NOMO-1 (cell line): ENCODE data around the gene LCE1B.

Experiments
- DNase-seq, 2 experiments: peaks; one replicate each; lab custom pipeline; 2025; ENCODE audit not compliant: unreplicated experiment in 2 of 2; lab: John Stamatoyannopoulos, UW

LCE1B gene

GRCh38 chr1:152811671-152812070 is at the start of gene LCE1B:
LCE1B (plus strand) TSS chr1:152811971; CDS start chr1:152812447, 476 bp downstream.
- no peak for DNase-seq

- no peak for DNase-seq
Measured at GRCh38 chr1:152768847-152769533, 42.8 kb upstream of the LCE1B start.

- DNase-seq: no peak
Measured at GRCh38 chr1:152770411-152770810, 41.4 kb upstream of the LCE1B start.

GRCh38 chr1:152774875-152775274 is 36.9 kb upstream of the LCE1B start, which contains the start of gene LCE1F:
LCE1F (plus strand) TSS chr1:152775140; CDS start chr1:152776372, 1,232 bp downstream.
- no peak for DNase-seq

- no peak for DNase-seq
Measured at GRCh38 chr1:152776361-152776760, 35.4 kb upstream of the LCE1B start.

GRCh38 chr1:152777510-152778137 is 34.1 kb upstream of the LCE1B start:
- DNase-seq: no peak

GRCh38 chr1:152783095-152783494 is 28.7 kb upstream of the LCE1B start:
- no peak for DNase-seq

- DNase-seq: no peak
Measured at GRCh38 chr1:152786077-152786476, 25.7 kb upstream of the LCE1B start, which contains the start of gene LCE1E. LCE1E (plus strand) TSS chr1:152786257; CDS start chr1:152787300, 1,043 bp downstream.

- DNase-seq: no peak
Measured at GRCh38 chr1:152795686-152796085, 16.1 kb upstream of the LCE1B start.

- no peak for DNase-seq
Measured at GRCh38 chr1:152796421-152796820, 15.3 kb upstream of the LCE1B start, which contains the start of gene LCE1D. LCE1D (plus strand) TSS chr1:152796721; CDS start chr1:152797795, 1,074 bp downstream.

GRCh38 chr1:152801333-152801732 is 10.4 kb upstream of the LCE1B start:
- DNase-seq: no peak

GRCh38 chr1:152806576-152806975 is 5.2 kb upstream of the LCE1B start, which contains the start of gene LCE1C:
LCE1C (minus strand) TSS chr1:152806651; CDS start chr1:152805478, 1,173 bp downstream.
- no peak for DNase-seq

GRCh38 chr1:152811050-152811449 is 721 bp upstream of the LCE1B start:
- DNase-seq: no peak

GRCh38 chr1:152817309-152817708 is 5.5 kb downstream of the LCE1B start:
- no peak for DNase-seq

- DNase-seq: no peak
Measured at GRCh38 chr1:152823294-152823693, 11.5 kb downstream of the LCE1B start.

- DNase-seq: no peak
Measured at GRCh38 chr1:152824964-152825363, 13.2 kb downstream of the LCE1B start.

GRCh38 chr1:152827173-152827572 is 15.4 kb downstream of the LCE1B start, which contains the start of gene LCE1A:
LCE1A (plus strand) TSS chr1:152827473; CDS start chr1:152827473, 0 bp downstream.
- DNase-seq: no peak

- DNase-seq: no peak
Measured at GRCh38 chr1:152836870-152837269, 25.1 kb downstream of the LCE1B start.

- no peak for DNase-seq
Measured at GRCh38 chr1:152842556-152842955, 30.8 kb downstream of the LCE1B start, which contains the start of gene LCE6A. LCE6A (plus strand) TSS chr1:152842856; CDS start chr1:152843521, 665 bp downstream.

GRCh38 chr1:152855661-152856060 is 43.9 kb downstream of the LCE1B start:
- DNase-seq: no peak

- no peak for DNase-seq
Measured at GRCh38 chr1:152858062-152858461, 46.3 kb downstream of the LCE1B start.

- DNase-seq: no peak
Measured at GRCh38 chr1:152859696-152860095, 47.9 kb downstream of the LCE1B start, which contains the start of gene LCE7A. LCE7A (plus strand) TSS chr1:152859996; CDS start chr1:152860698, 702 bp downstream.
